Astrocyte of the hippocampus (primary cell): Measurements from ENCODE around the gene CTIF.

Source experiments
- DNase-seq: peaks from one replicate; pipeline ENCODE4 v3.0.0; 2011; ENCODE audit warnings: low read depth, low spot score

The CTIF gene

GRCh38 chr18:48620071-48620470, 81.2 kb downstream of the CTIF start:
- DNase-seq = no peak

GRCh38 chr18:48621240-48621639, 82.4 kb downstream of the CTIF start:
- DNase-seq = peak; percentile 72

- peak; percentile 39 for DNase-seq
These were observed 83.2 kb downstream of the CTIF start for GRCh38 chr18:48621815-48622555.

- peak; percentile 86 for DNase-seq
These were observed 84.1 kb downstream of the CTIF start for GRCh38 chr18:48622911-48623431.

GRCh38 chr18:48623468-48624235, 84.8 kb downstream of the CTIF start:
- DNase-seq = peak; percentile 87

- DNase-seq = no peak
These were observed 86.0 kb downstream of the CTIF start for GRCh38 chr18:48624856-48625255.

- DNase-seq = no peak
These were observed 88.4 kb downstream of the CTIF start for GRCh38 chr18:48627216-48627615.

GRCh38 chr18:48629730-48630324, 91.0 kb downstream of the CTIF start:
- DNase-seq = peak; percentile 96

- DNase-seq = no peak
These were observed 93.0 kb downstream of the CTIF start for GRCh38 chr18:48631851-48632250.

GRCh38 chr18:48632676-48633257, 93.9 kb downstream of the CTIF start:
- no peak for DNase-seq

- no peak for DNase-seq
These were observed 95.7 kb downstream of the CTIF start for GRCh38 chr18:48634491-48634890.

- DNase-seq = no peak
These were observed 96.1 kb downstream of the CTIF start for GRCh38 chr18:48634975-48635374.

- no peak for DNase-seq
These were observed 97.0 kb downstream of the CTIF start for GRCh38 chr18:48635806-48636205.

GRCh38 chr18:48636436-48636835, 97.6 kb downstream of the CTIF start:
- DNase-seq = no peak

- no peak for DNase-seq
These were observed 98.5 kb downstream of the CTIF start for GRCh38 chr18:48637081-48637990.

GRCh38 chr18:48638451-48638850, 99.6 kb downstream of the CTIF start:
- DNase-seq = no peak

GRCh38 chr18:48638896-48639771, 100.3 kb downstream of the CTIF start:
- DNase-seq = no peak

GRCh38 chr18:48639772-48640432, 101.1 kb downstream of the CTIF start:
- no peak for DNase-seq

- DNase-seq = no peak
These were observed 101.9 kb downstream of the CTIF start for GRCh38 chr18:48640566-48641270.
